ENCODE results near the gene CEACAM5.
"Not testable (repeated sequence)": the region's sequence is repeated elsewhere in the genome, so short reads cannot be mapped to it uniquely, and the experiment has no call there.

The CEACAM5 gene

GRCh38 chr19:41702171-41702651 is 6.2 kb upstream of the CEACAM5 start:
- no peak overlapping the region for H3K4me3 ChIP-seq (ENCODE audit: low read length)
- H3K9me3 ChIP-seq (ENCODE audit: control insufficient read depth, low read depth, low read length), result no peaks in the 10 kb centered on the region
- H3K27me3 ChIP-seq (ENCODE audit: control insufficient read depth, insufficient read depth, low read length), result peaks cover 5% of the 10 kb centered on the region
- H3K36me3 ChIP-seq (ENCODE audit: control insufficient read depth, low read depth, low read length), result no peaks in the 10 kb centered on the region
- no peak overlapping the region for H3K9ac ChIP-seq (ENCODE audit: low read length)
- no peak overlapping the region for H3K27ac ChIP-seq (ENCODE audit: low read length)
- H3K4me1 ChIP-seq (ENCODE audit: control insufficient read depth, low read depth, low read length), result no peaks in the 10 kb centered on the region

GRCh38 chr19:41703602-41704293 is 4.7 kb upstream of the CEACAM5 start:
- H3K4me3 ChIP-seq (ENCODE audit: low read length), result no peak overlapping the region
- no peaks in the 10 kb centered on the region for H3K36me3 ChIP-seq (ENCODE audit: control insufficient read depth, low read depth, low read length)
- H3K4me1 ChIP-seq (ENCODE audit: control insufficient read depth, low read depth, low read length), result no peaks in the 10 kb centered on the region
- H3K27me3 ChIP-seq (ENCODE audit: control insufficient read depth, insufficient read depth, low read length), result peaks cover 5% of the 10 kb centered on the region
- H3K27ac ChIP-seq (ENCODE audit: low read length), result no peak overlapping the region
- H3K9ac ChIP-seq (ENCODE audit: low read length), result no peak overlapping the region
- H3K9me3 ChIP-seq (ENCODE audit: control insufficient read depth, low read depth, low read length), result no peaks in the 10 kb centered on the region

GRCh38 chr19:41705393-41706174 is 2.8 kb upstream of the CEACAM5 start:
- Histone ChIP-seq H3K36me3 (ENCODE audit: control insufficient read depth, low read depth, low read length) (no peaks in the 10 kb centered on the region), H3K27me3 (ENCODE audit: control insufficient read depth, insufficient read depth, low read length) (peaks cover 5% of the 10 kb centered on the region), H3K9me3 (ENCODE audit: control insufficient read depth, low read depth, low read length) (no peaks in the 10 kb centered on the region), H3K9ac (ENCODE audit: low read length) (no peak overlapping the region), H3K27ac (ENCODE audit: low read length) (no peak overlapping the region), H3K4me3 (ENCODE audit: low read length) (no peak overlapping the region), H3K4me1 (ENCODE audit: control insufficient read depth, low read depth, low read length) (no peaks in the 10 kb centered on the region)

DNA sequence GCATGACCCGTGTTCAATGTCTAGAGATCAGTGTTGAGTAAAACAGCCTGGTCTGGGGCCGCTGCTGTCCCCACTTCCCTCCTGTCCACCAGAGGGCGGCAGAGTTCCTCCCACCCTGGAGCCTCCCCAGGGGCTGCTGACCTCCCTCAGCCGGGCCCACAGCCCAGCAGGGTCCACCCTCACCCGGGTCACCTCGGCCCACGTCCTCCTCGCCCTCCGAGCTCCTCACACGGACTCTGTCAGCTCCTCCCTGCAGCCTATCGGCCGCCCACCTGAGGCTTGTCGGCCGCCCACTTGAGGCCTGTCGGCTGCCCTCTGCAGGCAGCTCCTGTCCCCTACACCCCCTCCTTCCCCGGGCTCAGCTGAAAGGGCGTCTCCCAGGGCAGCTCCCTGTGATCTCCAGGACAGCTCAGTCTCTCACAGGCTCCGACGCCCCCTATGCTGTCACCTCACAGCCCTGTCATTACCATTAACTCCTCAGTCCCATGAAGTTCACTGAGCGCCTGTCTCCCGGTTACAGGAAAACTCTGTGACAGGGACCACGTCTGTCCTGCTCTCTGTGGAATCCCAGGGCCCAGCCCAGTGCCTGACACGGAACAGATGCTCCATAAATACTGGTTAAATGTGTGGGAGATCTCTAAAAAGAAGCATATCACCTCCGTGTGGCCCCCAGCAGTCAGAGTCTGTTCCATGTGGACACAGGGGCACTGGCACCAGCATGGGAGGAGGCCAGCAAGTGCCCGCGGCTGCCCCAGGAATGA is 1.5 kb upstream of the CEACAM5 start:
- no peaks in the 10 kb centered on the region for H3K36me3 ChIP-seq (ENCODE audit: control insufficient read depth, low read depth, low read length)
- H3K4me3 ChIP-seq (ENCODE audit: low read length), result no peak overlapping the region
- H3K9ac ChIP-seq (ENCODE audit: low read length), result no peak overlapping the region
- H3K4me1 ChIP-seq (ENCODE audit: control insufficient read depth, low read depth, low read length), result no peaks in the 10 kb centered on the region
- H3K27me3 ChIP-seq (ENCODE audit: control insufficient read depth, insufficient read depth, low read length), result peaks cover 5% of the 10 kb centered on the region
- no peaks in the 10 kb centered on the region for H3K9me3 ChIP-seq (ENCODE audit: control insufficient read depth, low read depth, low read length)
- no peak overlapping the region for H3K27ac ChIP-seq (ENCODE audit: low read length)

GRCh38 chr19:41707502-41707812 is 969 bp upstream of the CEACAM5 start:
- H3K4me1 ChIP-seq (ENCODE audit: control insufficient read depth, low read depth, low read length), result no peaks in the 10 kb centered on the region
- peaks cover 5% of the 10 kb centered on the region for H3K27me3 ChIP-seq (ENCODE audit: control insufficient read depth, insufficient read depth, low read length)
- H3K36me3 ChIP-seq (ENCODE audit: control insufficient read depth, low read depth, low read length), result no peaks in the 10 kb centered on the region
- no peak overlapping the region for H3K9ac ChIP-seq (ENCODE audit: low read length)
- H3K9me3 ChIP-seq (ENCODE audit: control insufficient read depth, low read depth, low read length), result no peaks in the 10 kb centered on the region
- no peak overlapping the region for H3K4me3 ChIP-seq (ENCODE audit: low read length)
- H3K27ac ChIP-seq (ENCODE audit: low read length), result no peak overlapping the region

- peaks cover 5% of the 10 kb centered on the region for H3K27me3 ChIP-seq (ENCODE audit: control insufficient read depth, insufficient read depth, low read length)
- H3K4me1 ChIP-seq (ENCODE audit: control insufficient read depth, low read depth, low read length), result no peaks in the 10 kb centered on the region
- no peak overlapping the region for H3K9ac ChIP-seq (ENCODE audit: low read length)
- no peak overlapping the region for H3K27ac ChIP-seq (ENCODE audit: low read length)
- no peaks in the 10 kb centered on the region for H3K9me3 ChIP-seq (ENCODE audit: control insufficient read depth, low read depth, low read length)
- H3K36me3 ChIP-seq (ENCODE audit: control insufficient read depth, low read depth, low read length), result no peaks in the 10 kb centered on the region
- H3K4me3 ChIP-seq (ENCODE audit: low read length), result no peak overlapping the region
Measured at GRCh38 chr19:41707871-41708371, 505 bp upstream of the CEACAM5 start.

GRCh38 chr19:41709516-41709915 is 1.1 kb downstream of the CEACAM5 start:
- H3K9me3 ChIP-seq (ENCODE audit: control insufficient read depth, low read depth, low read length), result not testable (repeated sequence)

DNA sequence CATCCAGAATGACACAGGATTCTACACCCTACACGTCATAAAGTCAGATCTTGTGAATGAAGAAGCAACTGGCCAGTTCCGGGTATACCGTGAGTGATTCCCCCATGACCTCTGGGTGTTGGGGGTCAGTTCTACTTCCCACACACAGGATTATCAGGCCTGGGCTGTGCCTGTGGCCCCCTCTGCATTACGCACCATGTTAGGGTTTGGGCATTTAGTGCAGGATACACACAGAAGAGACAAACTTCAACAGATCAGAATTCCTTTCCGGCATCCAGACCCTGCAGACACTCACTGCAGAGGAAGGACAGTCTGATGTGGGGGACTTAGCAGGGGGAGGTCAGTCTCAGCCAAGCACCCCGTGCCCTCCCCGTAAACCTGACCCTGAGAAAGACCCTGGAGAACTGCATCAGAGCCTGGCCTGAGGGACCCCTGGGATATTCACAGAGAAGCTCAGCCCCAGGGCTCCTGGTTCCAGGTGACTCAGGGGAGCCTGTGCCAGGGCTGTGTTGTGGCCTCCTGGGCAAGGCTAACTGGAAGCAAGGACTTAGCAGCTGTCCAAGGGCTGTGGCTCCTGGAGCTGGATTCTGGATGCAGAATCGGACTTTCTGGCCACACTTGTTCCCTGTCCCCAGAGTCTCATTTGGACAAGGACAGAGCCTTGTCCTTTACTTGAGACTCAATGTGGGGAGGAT is 1.7 kb downstream of the CEACAM5 start:
- H3K9ac ChIP-seq (ENCODE audit: low read length), result no peak overlapping the region
- no peaks in the 10 kb centered on the region for H3K36me3 ChIP-seq (ENCODE audit: control insufficient read depth, low read depth, low read length)
- H3K4me1 ChIP-seq (ENCODE audit: control insufficient read depth, low read depth, low read length), result no peaks in the 10 kb centered on the region
- H3K9me3 ChIP-seq (ENCODE audit: control insufficient read depth, low read depth, low read length), result no peaks in the 10 kb centered on the region
- H3K27me3 ChIP-seq (ENCODE audit: control insufficient read depth, insufficient read depth, low read length), result peaks cover under 1% of the 10 kb centered on the region
- no peak overlapping the region for H3K27ac ChIP-seq (ENCODE audit: low read length)
- H3K4me3 ChIP-seq (ENCODE audit: low read length), result no peak overlapping the region

More at GRCh38 chr19:41709516-41709915, 1.1 kb downstream of the CEACAM5 start:
- H3K4me3 ChIP-seq (ENCODE audit: low read length); H3K9ac ChIP-seq (ENCODE audit: low read length); H3K36me3 ChIP-seq (ENCODE audit: control insufficient read depth, low read depth, low read length); H3K27ac ChIP-seq (ENCODE audit: low read length); H3K27me3 ChIP-seq (ENCODE audit: control insufficient read depth, insufficient read depth, low read length); H3K4me1 ChIP-seq (ENCODE audit: control insufficient read depth, low read depth, low read length): not testable (repeated sequence)

DNA sequence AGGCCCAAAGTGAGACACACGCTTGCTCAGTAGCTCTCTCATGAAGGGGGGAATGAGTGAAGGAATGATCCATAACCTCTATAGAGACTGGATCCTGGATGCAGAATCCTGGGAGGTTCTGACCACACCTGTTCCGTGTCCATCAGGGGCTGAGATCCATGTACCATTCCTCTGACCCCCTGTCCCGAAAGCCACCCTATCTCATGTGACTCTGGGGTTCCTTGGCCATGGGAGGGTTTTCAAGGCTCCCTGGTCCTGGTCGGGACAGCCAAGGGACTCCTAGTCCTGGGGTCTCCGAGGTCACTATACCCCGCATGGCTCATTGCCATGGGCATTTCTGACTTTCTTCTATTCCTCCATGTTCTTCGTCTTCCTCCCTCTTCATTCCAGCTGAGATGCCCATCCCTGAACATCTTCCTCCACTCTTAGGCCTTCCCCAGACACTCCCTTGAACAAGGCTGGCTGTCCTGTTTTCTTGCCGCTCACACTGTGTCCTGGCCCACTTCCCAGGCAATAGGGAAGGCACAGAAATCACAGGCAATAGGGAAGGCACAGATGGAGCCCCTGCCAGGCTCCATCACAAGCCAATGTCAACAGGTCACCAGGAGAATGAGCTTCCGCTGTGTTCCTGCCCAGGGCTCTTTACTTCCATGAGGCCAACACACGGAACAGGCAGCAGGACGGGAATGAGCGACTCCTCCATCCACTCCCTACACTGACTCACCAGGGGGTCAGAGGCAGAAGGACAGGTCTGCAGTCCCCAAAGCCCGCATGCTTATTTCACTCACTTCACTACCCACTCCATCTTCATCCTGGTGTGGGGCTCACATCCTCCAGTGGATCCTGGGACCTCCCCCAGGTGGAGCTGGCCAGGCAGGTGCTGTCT is 3.2 kb downstream of the CEACAM5 start:
- Histone ChIP-seq H3K9me3 (ENCODE audit: control insufficient read depth, low read depth, low read length) (no peaks in the 10 kb centered on the region), H3K4me1 (ENCODE audit: control insufficient read depth, low read depth, low read length) (no peaks in the 10 kb centered on the region), H3K9ac (ENCODE audit: low read length) (no peak overlapping the region), H3K36me3 (ENCODE audit: control insufficient read depth, low read depth, low read length) (no peaks in the 10 kb centered on the region), H3K27me3 (ENCODE audit: control insufficient read depth, insufficient read depth, low read length) (peaks cover 4% of the 10 kb centered on the region), H3K27ac (ENCODE audit: low read length) (no peak overlapping the region), H3K4me3 (ENCODE audit: low read length) (no peak overlapping the region)

- no peaks in the 10 kb centered on the region for H3K36me3 ChIP-seq (ENCODE audit: control insufficient read depth, low read depth, low read length)
- H3K9me3 ChIP-seq (ENCODE audit: control insufficient read depth, low read depth, low read length), result no peaks in the 10 kb centered on the region
- H3K4me3 ChIP-seq (ENCODE audit: low read length), result no peak overlapping the region
- H3K27me3 ChIP-seq (ENCODE audit: control insufficient read depth, insufficient read depth, low read length), result peaks cover 4% of the 10 kb centered on the region
- H3K27ac ChIP-seq (ENCODE audit: low read length), result no peak overlapping the region
- no peak overlapping the region for H3K9ac ChIP-seq (ENCODE audit: low read length)
- no peaks in the 10 kb centered on the region for H3K4me1 ChIP-seq (ENCODE audit: control insufficient read depth, low read depth, low read length)
Measured at GRCh38 chr19:41714598-41714997, 6.2 kb downstream of the CEACAM5 start.

Data from iPS-18a (cell line).